Measurements from ENCODE around the gene ANXA4.

DNA sequence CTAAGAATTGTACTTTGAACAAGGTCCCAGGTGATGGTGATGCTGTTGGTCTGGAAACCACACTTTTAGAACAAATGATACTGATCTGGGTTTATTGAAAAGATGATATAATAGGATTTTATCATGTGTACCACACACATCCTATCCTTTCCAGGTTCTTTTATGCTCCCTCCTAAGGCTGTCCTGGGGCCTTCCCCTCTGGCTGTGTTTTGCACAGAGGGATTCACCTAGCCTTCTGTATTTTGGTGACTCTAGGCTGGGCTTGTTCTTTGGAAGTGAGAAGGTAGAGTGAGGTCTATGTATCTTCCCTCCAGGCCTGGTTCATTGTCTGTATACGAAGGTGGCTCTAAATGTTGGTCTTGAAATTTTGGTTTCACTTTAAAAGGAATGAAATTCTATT lies 12.7 kb downstream of the ANXA4 start:
- no peak for TF ChIP-seq POLR2A (IDR thresholded peaks at IDR 0.05)
- TF ChIP-seq, protein P1, sequence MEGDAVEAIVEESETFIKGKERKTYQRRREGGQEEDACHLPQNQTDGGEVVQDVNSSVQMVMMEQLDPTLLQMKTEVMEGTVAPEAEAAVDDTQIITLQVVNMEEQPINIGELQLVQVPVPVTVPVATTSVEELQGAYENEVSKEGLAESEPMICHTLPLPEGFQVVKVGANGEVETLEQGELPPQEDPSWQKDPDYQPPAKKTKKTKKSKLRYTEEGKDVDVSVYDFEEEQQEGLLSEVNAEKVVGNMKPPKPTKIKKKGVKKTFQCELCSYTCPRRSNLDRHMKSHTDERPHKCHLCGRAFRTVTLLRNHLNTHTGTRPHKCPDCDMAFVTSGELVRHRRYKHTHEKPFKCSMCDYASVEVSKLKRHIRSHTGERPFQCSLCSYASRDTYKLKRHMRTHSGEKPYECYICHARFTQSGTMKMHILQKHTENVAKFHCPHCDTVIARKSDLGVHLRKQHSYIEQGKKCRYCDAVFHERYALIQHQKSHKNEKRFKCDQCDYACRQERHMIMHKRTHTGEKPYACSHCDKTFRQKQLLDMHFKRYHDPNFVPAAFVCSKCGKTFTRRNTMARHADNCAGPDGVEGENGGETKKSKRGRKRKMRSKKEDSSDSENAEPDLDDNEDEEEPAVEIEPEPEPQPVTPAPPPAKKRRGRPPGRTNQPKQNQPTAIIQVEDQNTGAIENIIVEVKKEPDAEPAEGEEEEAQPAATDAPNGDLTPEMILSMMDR (IDR thresholded peaks at IDR 0.05): no peak
